Large intestine (tissue), 3 donors: ENCODE measurements around the gene SCMH1. TPM values are rescaled to one million over a fixed set of nuclear protein-coding genes. Genes with fewer than 3 reads are reported as not detected.

Experiments used
- DNase-seq, 2 donors: peaks; one replicate each; pipeline versions ENCODE4 v3.0.0 to v3.0.0-alpha.2; 2013
- H3K27ac ChIP-seq: one replicate; pipeline ENCODE4 v1.5.1; 2013; ENCODE audit warnings: low read length
- H3K27me3 ChIP-seq: 2 replicates; pipeline ENCODE4 v1.6.1; 2013; ENCODE audit warnings: low read length; ENCODE audit not compliant: control insufficient read depth, insufficient read depth
- H3K36me3 ChIP-seq: 2 replicates; pipeline ENCODE4 v1.6.1; 2013; ENCODE audit warnings: low read length; ENCODE audit not compliant: control insufficient read depth, insufficient read depth
- H3K4me1 ChIP-seq: one replicate; pipeline ENCODE4 v1.6.1; 2013; ENCODE audit warnings: low read length; ENCODE audit not compliant: control insufficient read depth, insufficient read depth
- H3K4me3 ChIP-seq: one replicate; pipeline ENCODE4 v1.5.1; 2013; ENCODE audit warnings: low read length
- H3K9me3 ChIP-seq: one replicate; pipeline ENCODE4 v1.6.1; 2013; ENCODE audit warnings: mild to moderate bottlenecking, low read depth, low read length, moderate library complexity; ENCODE audit not compliant: control insufficient read depth
- WGBS: methylation state at CpG from one replicate; pipeline ENCODE4 v1.1.5; 2013; ENCODE audit warnings: low lambda C conversion rate; ENCODE audit not compliant: insufficient coverage; 5-methylcytosine and 5-hydroxymethylcytosine counted together
- polyA plus RNA-seq: library from polyadenylated mRNA; unstranded; fragments of 120-200 nt; gene quantifications from one replicate; pipeline ENCODE4 v1.2.1, GENCODE V29; 2013

SCMH1 gene
- polyA plus RNA-seq, 1 donor, result 42.8 TPM

DNA sequence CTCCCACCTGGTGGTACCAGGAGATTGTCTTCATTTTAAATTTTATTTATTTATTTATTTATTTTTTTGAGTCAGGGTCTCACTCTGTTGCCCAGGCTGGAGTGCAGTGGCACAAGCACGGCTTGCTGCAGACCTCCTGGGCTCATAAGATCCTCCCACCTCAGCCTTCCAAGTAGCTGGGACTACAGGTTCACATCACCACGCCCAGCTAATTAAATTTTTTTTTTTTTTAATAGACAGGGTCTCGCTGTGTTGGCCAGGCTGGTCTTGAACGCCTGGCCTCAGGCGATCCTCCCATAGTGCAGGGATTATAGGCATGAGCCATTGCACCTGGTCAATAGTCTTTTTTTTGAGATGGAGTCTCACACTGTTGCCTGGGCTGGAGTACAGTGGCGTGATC, 229.1 kb downstream of the SCMH1 start:
- Histone ChIP-seq H3K36me3 (peaks cover 87% of the 10 kb centered on the region), H3K4me1 (no peaks in the 10 kb centered on the region), H3K4me3 (no peak overlapping the region), H3K9me3 (peaks cover 4% of the 10 kb centered on the region), H3K27me3 (no peaks in the 10 kb centered on the region), H3K27ac (no peak overlapping the region)
- WGBS, result no CpG with 5 or more reads among the region's 6 CpGs
- no peak for DNase-seq

DNA sequence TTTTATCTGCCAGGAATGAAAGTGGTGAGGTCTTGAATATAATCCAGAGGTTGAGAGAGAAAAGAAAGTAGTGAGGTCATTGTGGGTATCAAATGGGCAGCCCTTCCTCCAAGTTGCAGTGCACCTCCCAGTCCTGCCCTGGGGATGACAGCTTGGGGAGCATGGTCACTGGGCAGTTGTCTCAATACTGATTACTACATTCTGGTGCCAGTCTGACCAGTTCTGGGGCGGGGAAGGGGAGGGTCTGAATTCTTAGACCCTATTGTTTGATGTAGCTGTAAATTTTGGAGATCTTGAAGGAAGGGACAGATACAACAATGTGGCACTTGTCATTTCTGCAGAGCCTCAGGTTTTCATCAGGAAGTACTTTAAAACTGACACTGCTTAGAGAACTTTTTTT, 231.8 kb downstream of the SCMH1 start:
- Histone ChIP-seq H3K9me3 (no peaks in the 10 kb centered on the region), H3K27ac (no peak overlapping the region), H3K4me3 (no peak overlapping the region), H3K36me3 (peaks cover 90% of the 10 kb centered on the region), H3K27me3 (no peaks in the 10 kb centered on the region), H3K4me1 (no peaks in the 10 kb centered on the region)
- WGBS, result no CpG with 5 or more reads among the region's 1 CpG
- DNase-seq, result no peak

DNA sequence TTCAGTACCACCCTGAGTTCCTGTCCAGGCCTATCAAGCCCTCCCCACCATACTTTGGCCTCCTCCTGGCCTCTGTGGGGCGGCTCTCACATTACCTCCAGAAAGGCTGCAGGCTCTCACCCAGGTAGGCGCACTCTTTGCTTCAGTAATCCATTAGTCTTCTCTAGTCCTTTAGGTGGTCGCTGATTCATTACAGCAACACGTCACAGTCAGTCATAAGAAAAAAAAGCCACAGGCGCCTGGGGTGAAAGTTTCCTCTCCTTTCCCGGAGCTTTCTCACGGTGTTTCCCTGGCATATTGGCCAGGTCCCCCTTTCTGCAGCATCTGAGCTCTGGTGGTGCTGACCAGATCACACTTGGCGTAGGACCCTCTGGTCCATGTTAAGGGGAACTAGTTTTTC, 232.6 kb downstream of the SCMH1 start:
- Histone ChIP-seq H3K27me3 (no peaks in the 10 kb centered on the region), H3K9me3 (no peaks in the 10 kb centered on the region), H3K27ac (no peak overlapping the region), H3K4me1 (no peaks in the 10 kb centered on the region), H3K36me3 (peaks cover 84% of the 10 kb centered on the region), H3K4me3 (no peak overlapping the region)
- no peak for DNase-seq
- WGBS, result no CpG with 5 or more reads among the region's 8 CpGs

DNA sequence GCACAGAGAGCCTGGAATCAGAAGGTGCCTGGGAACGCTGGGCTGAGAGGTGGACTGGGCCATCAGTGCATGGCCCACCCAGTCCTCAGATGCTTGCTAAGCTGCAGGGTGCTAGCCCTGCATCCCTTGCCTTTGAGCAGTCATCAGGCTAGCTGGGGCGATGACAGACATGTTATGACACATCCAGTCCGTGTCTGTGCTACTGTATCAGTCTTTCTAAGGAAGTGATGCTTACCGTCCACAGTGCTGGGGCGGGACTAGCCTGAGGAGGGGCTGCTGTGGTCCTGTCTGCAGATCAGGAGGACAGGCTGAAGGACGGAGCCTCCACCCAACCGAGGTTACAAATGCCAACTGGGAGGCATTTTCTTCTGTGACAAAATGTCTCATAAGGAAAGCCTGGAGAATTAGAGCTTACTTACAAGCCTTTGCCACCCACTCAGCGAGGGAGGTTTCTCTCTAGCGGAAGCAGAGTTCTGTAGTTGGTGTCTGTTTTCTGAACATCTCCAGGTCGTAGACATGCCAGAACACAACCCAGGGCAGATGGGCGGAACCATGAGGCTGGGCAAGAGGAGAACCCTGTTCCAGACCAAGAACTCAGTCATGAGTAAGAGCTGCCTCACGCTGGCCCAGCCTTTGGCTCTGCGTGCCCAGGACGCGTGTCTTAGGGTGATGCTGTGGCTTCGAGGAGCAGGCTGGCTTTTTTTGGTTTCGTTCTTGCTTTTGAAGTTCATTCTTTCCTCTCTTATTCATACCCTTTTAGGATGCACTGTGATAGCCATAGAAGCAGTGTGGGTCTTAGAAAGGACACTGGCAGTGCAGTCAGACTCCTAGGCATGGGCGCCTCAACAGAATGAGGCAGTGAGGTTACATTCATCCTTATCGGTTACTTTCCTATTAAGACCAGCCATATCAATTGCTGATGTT, 234.9 kb downstream of the SCMH1 start:
- DNase-seq, result no peak
- no peaks in the 10 kb centered on the region for H3K27me3 ChIP-seq
- H3K36me3 ChIP-seq, result peaks cover 86% of the 10 kb centered on the region
- 100% methylated on average over 2 of the region's 19 CpGs for WGBS
- H3K9me3 ChIP-seq, result no peaks in the 10 kb centered on the region
- peaks cover 6% of the 10 kb centered on the region for H3K4me1 ChIP-seq
- H3K4me3 ChIP-seq, result no peak overlapping the region
- H3K27ac ChIP-seq, result no peak overlapping the region

DNA sequence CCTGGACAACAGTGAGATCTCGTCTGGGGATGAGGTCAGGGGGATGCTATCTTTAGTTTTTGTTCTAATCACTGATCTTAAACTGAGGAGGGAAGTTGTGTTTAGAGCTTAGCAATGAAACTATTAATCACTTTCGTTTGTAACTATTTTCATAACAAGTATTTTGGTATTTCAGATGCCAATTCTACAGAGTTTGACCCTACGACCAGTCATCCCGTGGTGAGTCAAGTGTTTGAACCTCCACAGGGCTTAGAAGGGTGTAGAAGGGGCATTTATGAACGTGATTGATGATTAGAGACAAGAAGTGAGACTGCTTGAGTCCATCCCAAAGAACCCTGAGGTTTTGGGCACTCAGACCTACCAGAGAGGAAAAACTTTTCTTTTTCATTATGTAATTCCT, 236.2 kb downstream of the SCMH1 start:
- H3K4me3 ChIP-seq, result no peak overlapping the region
- WGBS, result 100% methylated on average over 1 of the region's 5 CpGs
- H3K4me1 ChIP-seq, result peaks cover 6% of the 10 kb centered on the region
- no peak overlapping the region for H3K27ac ChIP-seq
- no peaks in the 10 kb centered on the region for H3K27me3 ChIP-seq
- DNase-seq, result no peak
- H3K9me3 ChIP-seq, result no peaks in the 10 kb centered on the region
- H3K36me3 ChIP-seq, result peaks cover 84% of the 10 kb centered on the region

DNA sequence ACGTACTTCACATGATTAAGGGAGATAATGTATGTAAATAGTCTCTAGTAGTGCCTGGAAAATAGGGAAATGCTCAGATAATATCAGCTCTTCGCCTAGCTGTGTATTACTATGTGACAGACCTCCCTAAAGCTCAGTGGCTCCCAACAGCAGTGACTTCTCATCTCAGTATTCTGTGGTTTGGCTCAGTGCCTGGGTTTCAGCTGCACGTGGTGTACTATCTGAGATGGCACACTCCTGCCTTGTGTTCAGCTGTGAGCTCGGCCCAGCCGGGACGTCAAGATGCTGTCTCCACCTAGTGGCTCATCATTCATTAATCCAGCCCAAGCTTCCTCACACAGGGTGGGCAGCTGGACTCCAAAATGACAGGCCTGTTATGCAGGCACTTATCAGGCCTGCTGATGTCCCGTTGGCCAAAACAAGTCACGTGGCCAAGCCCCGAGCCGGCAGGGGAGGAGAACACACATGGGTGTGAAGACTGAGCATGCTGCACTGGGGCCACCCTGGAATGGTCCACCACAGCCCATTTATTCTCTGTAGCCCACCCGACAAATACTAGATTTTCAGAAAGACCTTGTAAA, 238.4 kb downstream of the SCMH1 start:
- no peaks in the 10 kb centered on the region for H3K27me3 ChIP-seq
- H3K36me3 ChIP-seq, result peaks cover 77% of the 10 kb centered on the region
- no peaks in the 10 kb centered on the region for H3K9me3 ChIP-seq
- DNase-seq, result peak; percentile 82 to 85
- no peak overlapping the region for H3K4me3 ChIP-seq
- whole genome bisulfite sequencing, result no CpG with 5 or more reads among the region's 11 CpGs
- H3K4me1 ChIP-seq, result peaks cover 6% of the 10 kb centered on the region
- H3K27ac ChIP-seq, result no peak overlapping the region

DNA sequence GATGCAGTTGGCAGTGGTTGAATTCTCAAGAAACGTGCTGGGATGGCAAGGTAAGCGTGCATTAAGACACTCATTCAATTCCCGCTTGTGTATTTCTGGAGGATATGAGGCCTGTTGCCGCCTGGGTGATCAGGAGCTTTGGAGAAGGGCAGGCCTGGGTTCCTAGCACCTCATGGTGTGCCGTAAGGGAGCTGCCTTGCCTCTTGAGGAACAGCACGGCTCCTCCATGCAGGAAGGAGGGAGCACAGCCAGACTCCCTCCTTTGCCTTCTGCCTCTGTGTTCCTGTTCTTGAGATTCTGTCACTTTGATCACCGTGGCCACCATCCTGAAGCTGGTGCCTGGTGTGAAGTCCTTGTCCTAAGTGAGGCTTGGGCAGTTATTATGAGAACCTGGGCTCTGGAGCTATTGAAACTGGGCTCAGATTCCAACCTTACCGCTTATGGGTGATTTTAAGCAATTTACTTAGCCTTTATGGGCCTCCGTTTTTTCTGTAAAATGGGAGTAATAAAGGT, 238.9 kb downstream of the SCMH1 start:
- no peaks in the 10 kb centered on the region for H3K27me3 ChIP-seq
- no peak overlapping the region for H3K4me3 ChIP-seq
- no peak overlapping the region for H3K27ac ChIP-seq
- H3K9me3 ChIP-seq, result no peaks in the 10 kb centered on the region
- H3K36me3 ChIP-seq, result peaks cover 77% of the 10 kb centered on the region
- no peak for DNase-seq
- WGBS, result no CpG with 5 or more reads among the region's 9 CpGs
- peaks cover 6% of the 10 kb centered on the region for H3K4me1 ChIP-seq

DNA sequence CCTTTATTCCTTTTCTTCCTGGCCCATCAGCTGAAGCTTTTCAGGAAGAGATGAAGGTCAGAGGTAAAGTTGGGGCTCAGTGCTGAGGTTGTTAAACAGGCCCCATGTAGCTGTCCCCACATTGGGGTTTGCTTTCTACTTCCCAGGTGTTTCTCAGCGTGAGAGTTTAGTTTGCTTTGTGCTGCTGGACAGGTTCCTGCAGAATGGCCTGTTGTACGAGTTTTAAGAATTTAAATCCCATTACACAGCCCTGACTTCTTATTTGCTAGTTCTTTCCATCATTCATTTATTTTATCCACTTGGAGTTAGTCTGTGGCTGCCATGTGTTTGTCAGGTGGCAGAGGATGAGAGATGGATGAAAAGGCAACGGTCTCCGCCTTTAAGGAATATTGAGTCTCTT, 243.4 kb downstream of the SCMH1 start:
- peaks cover 75% of the 10 kb centered on the region for H3K36me3 ChIP-seq
- no peaks in the 10 kb centered on the region for H3K9me3 ChIP-seq
- no peak overlapping the region for H3K27ac ChIP-seq

DNA sequence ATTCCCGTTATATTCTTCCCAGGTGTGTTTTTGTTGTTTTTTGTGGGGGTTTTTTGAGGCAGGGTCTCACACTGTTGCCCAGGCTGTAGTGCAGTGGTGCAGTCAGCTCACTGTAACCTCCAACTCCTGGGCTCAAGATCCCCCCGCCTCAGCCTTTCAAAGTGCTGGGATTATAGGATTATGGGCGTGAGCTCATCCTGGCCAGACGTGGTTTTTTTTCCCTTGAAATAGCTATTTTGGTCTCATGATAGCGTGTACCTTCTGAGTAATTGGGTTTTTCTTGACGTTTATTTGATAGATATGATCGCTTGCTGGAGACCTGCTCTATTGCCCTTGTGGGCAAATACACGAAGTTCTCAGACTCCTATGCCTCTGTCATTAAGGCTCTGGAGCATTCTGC, 245.0 kb downstream of the SCMH1 start:
- Histone ChIP-seq H3K4me3 (no peak overlapping the region), H3K27ac (no peak overlapping the region), H3K4me1 (no peaks in the 10 kb centered on the region), H3K27me3 (no peaks in the 10 kb centered on the region), H3K9me3 (no peaks in the 10 kb centered on the region), H3K36me3 (peaks cover 69% of the 10 kb centered on the region)
- WGBS, result no CpG with 5 or more reads among the region's 8 CpGs
- no peak for DNase-seq

More for the DNA sequence above, 243.4 kb downstream of the SCMH1 start:
- H3K27me3 ChIP-seq, result no peaks in the 10 kb centered on the region
- WGBS, result no CpG with 5 or more reads among the region's 4 CpGs
- H3K4me1 ChIP-seq, result peaks cover 6% of the 10 kb centered on the region
- no peak overlapping the region for H3K4me3 ChIP-seq
- no peak for DNase-seq

DNA sequence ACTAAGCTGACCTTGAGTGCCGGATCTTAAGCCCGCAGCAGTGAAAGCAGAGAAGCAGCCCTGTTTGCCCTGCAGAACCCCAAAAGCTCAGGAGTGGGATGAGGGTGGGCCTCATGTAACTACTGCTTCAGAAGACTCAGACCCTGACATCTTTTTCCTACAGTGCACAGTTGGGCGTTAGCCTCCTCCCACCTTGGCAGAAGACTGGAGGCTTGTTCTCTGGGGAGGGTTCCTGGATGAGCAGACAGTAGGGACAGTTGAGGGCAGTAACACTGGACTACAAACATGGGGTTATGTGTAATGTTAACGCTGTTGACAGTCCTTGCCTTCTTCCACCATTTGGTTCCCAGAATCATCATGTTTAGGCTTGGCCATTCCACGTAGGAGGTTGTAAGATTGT, 253.0 kb downstream of the SCMH1 start:
- no peaks in the 10 kb centered on the region for H3K27me3 ChIP-seq
- H3K27ac ChIP-seq, result peak overlapping the region; percentile 64
- H3K4me1 ChIP-seq, result peaks cover 41% of the 10 kb centered on the region
- no CpG with 5 or more reads among the region's 5 CpGs for WGBS
- peak overlapping the region; percentile 10 for H3K4me3 ChIP-seq
- DNase-seq, result no peak
- no peaks in the 10 kb centered on the region for H3K9me3 ChIP-seq
- H3K36me3 ChIP-seq, result peaks cover 34% of the 10 kb centered on the region
